ENCODE measurements around the gene MCF2L2.
A peak's percentile ranks its signal among the peaks of the same experiment; 100 is the strongest.

Gene MCF2L2

DNA sequence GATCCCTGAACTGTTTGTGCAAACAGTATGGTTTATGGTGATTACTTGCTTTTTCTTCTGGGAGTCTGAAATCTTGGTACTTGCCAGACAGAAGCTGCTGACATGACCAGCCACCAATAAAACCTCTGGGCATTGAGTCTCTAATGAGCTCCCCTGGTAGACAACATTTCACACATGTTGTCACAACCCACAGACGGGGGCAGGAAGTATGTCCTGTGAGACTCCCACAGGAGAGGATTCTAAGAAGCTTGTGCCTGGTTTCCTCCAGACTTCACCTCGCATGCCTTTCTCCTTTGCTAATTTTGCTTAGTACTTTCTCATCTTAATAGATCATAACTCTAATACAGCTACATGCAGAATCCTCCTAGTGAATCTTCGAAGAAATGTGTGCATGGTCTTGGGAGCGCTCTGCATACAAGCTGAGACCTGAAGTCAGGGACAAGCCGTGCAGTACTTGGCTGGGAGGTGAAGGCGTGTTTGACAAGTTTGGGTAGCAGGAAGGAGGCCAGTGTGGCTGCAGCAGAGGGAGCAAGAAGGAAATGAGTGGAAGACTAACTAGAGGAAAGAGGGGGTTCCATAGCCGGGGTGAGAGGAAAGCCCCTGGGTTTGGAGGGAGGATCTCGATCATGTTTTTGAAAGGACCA, 126.4 kb downstream of the MCF2L2 start:
- Histone ChIP-seq H3K9me3 (ENCODE audit: control insufficient read depth in 2 of 2, low read length in 2 of 2) (no peaks in the 10 kb centered on the region), H3K4me3 (ENCODE audit: low read length in 2 of 2) (no peak overlapping the region), H3K36me3 (ENCODE audit: control insufficient read depth in 2 of 2, insufficient read depth in 2 of 2, low read length in 2 of 2) (no peaks in the 10 kb centered on the region), H3K27ac (ENCODE audit: low read depth in 2 of 2, low read length in 2 of 2) (no peak overlapping the region), H3K27me3 (ENCODE audit: control insufficient read depth in 2 of 2, insufficient read depth in 2 of 2, low read length in 2 of 2) (no peaks in the 10 kb centered on the region), H3K4me1 (ENCODE audit: control insufficient read depth in 2 of 2, insufficient read depth in 2 of 2, low read length in 2 of 2) (peaks cover 6 to 15% of the 10 kb centered on the region in 2 donors), H3K9ac (ENCODE audit: low read depth in 1 of 2, low read length in 2 of 2) (no peak overlapping the region)

DNA sequence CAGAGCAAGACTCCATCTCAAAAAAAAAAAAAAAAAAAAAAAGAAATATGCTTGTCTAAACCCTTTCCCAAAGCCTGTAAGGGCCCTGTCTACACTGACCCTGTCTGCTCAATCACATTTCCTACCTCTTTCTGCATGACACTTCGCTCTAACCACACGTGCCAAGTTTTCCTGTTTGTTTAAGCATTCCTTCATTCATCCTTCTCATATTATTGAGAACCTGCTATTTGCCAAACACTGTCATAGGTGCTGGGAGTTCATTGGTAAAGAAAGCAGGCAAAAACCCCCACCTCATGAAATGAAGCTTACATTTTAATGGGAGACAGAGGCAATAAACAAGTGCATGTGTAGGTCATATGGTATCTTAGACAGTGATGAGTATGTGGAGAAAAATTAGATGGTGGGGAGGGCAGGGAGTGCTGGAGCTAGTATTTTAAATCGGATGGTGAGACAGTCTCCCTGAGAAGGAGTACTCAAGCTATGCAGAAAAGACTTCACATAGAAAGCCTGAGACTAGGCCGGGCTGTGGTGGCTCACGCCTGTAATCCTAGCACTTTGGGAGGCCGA, 127.3 kb downstream of the MCF2L2 start:
- no peak overlapping the region for H3K4me3 ChIP-seq (ENCODE audit: low read length in 2 of 2)
- no peak overlapping the region for H3K9ac ChIP-seq (ENCODE audit: low read depth in 1 of 2, low read length in 2 of 2)
- H3K36me3 ChIP-seq (ENCODE audit: control insufficient read depth in 2 of 2, insufficient read depth in 2 of 2, low read length in 2 of 2) = no peaks in the 10 kb centered on the region
- no peak overlapping the region for H3K27ac ChIP-seq (ENCODE audit: low read depth in 2 of 2, low read length in 2 of 2)
- H3K9me3 ChIP-seq (ENCODE audit: control insufficient read depth in 2 of 2, low read length in 2 of 2) = no peaks in the 10 kb centered on the region
- H3K27me3 ChIP-seq (ENCODE audit: control insufficient read depth in 2 of 2, insufficient read depth in 2 of 2, low read length in 2 of 2) = no peaks in the 10 kb centered on the region
- H3K4me1 ChIP-seq (ENCODE audit: control insufficient read depth in 2 of 2, insufficient read depth in 2 of 2, low read length in 2 of 2) = peaks cover 0 to 7% of the 10 kb centered on the region in 2 donors

DNA sequence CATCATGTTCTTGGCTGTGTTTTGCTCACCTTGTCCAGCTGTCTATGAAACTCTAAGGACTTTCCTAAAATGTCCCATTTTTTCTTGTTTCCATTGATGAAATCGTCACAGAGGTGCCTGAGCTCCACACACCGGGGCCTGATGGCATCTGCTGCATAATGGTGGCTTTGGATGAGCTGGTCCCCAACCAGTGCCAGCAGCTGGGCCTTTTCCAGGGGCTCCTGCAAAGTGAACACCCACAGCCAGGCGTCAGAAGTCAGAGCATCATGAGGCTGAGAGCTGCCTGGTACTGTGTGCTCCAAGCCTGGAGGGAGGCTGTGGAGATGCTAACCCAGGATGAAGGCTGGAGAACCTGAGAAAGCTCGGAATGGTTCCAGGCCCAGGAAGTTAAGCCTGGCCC, 128.4 kb downstream of the MCF2L2 start:
- Histone ChIP-seq H3K27me3 (ENCODE audit: control insufficient read depth in 2 of 2, insufficient read depth in 2 of 2, low read length in 2 of 2) (no peaks in the 10 kb centered on the region), H3K36me3 (ENCODE audit: control insufficient read depth in 2 of 2, insufficient read depth in 2 of 2, low read length in 2 of 2) (no peaks in the 10 kb centered on the region), H3K27ac (ENCODE audit: low read depth in 2 of 2, low read length in 2 of 2) (no peak overlapping the region), H3K4me3 (ENCODE audit: low read length in 2 of 2) (no peak overlapping the region), H3K4me1 (ENCODE audit: control insufficient read depth in 2 of 2, insufficient read depth in 2 of 2, low read length in 2 of 2) (peaks cover 0 to 3% of the 10 kb centered on the region in 2 donors), H3K9me3 (ENCODE audit: control insufficient read depth in 2 of 2, low read length in 2 of 2) (no peaks in the 10 kb centered on the region), H3K9ac (ENCODE audit: low read depth in 1 of 2, low read length in 2 of 2) (no peak overlapping the region)

DNA sequence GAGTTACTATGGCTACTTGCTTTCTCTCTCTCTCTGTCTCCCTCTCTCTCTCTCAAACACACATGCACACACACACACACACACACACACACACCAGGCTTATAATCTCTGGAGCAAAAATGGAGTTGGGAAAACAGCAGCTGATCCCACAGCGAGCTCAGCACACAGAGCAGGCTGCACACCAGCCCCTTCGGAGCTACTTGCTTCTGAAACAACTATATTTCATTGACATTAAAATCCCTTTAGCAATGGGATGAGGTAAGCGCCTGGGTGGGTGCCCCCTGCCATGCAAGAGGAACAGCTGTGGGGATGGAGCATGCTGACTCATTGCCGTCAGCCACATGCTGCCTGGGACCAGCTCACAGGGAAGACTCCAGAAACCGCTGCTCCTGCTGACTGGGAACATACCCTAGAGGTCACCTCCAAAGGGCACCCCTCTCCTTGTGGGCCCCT, 129.7 kb downstream of the MCF2L2 start:
- Histone ChIP-seq H3K4me3 (ENCODE audit: low read length in 2 of 2) (no peak overlapping the region), H3K27me3 (ENCODE audit: control insufficient read depth in 2 of 2, insufficient read depth in 2 of 2, low read length in 2 of 2) (no peaks in the 10 kb centered on the region), H3K9me3 (ENCODE audit: control insufficient read depth in 2 of 2, low read length in 2 of 2) (no peaks in the 10 kb centered on the region), H3K4me1 (ENCODE audit: control insufficient read depth in 2 of 2, insufficient read depth in 2 of 2, low read length in 2 of 2) (peaks cover 0 to under 1% of the 10 kb centered on the region in 2 donors), H3K27ac (ENCODE audit: low read depth in 2 of 2, low read length in 2 of 2) (no peak overlapping the region), H3K36me3 (ENCODE audit: control insufficient read depth in 2 of 2, insufficient read depth in 2 of 2, low read length in 2 of 2) (no peaks in the 10 kb centered on the region), H3K9ac (ENCODE audit: low read depth in 1 of 2, low read length in 2 of 2) (no peak overlapping the region)

DNA sequence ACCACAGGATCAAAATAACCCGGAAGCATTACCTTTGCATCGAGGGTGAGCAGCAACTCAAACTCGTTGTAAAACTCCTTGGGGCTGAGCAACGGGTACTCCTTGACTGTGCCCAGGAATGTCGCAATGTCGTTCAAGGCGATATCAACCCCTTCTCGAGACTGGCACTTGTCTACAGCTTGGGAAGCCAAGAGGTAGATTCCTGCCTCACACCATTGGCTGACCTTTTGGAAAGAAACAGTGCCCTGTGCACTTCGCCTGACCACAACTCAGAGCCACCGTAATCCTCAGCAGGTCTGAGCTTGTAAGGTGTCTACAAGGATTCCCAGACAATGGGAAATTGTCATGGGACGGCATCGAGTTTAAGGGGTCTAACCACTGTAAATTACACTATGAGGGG, 131.5 kb downstream of the MCF2L2 start:
- Histone ChIP-seq H3K27me3 (ENCODE audit: control insufficient read depth in 2 of 2, insufficient read depth in 2 of 2, low read length in 2 of 2) (no peaks in the 10 kb centered on the region), H3K36me3 (ENCODE audit: control insufficient read depth in 2 of 2, insufficient read depth in 2 of 2, low read length in 2 of 2) (no peaks in the 10 kb centered on the region), H3K9ac (ENCODE audit: low read depth in 1 of 2, low read length in 2 of 2) (no peak overlapping the region), H3K4me1 (ENCODE audit: control insufficient read depth in 2 of 2, insufficient read depth in 2 of 2, low read length in 2 of 2) (no peaks in the 10 kb centered on the region), H3K4me3 (ENCODE audit: low read length in 2 of 2) (no peak overlapping the region), H3K27ac (ENCODE audit: low read depth in 2 of 2, low read length in 2 of 2) (no peak overlapping the region), H3K9me3 (ENCODE audit: control insufficient read depth in 2 of 2, low read length in 2 of 2) (no peaks in the 10 kb centered on the region)

DNA sequence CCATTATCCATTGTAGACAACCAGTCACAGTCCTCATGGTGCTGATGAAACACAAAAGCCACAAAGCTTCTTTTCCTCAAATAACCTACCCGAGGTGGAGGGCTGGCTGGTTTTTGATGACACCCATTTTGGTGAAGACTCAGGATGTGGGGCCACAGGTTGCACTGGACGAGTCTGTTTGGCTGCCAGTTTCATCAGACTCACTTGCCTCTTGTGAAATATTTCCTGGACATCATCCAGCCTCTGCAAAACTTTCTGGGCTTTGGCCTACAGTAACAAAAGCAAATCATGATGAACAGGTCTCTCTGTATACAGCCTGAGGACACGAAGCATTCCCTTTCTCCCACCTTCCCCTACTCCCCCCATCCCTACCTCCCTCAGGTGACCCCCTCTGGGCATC, 133.2 kb downstream of the MCF2L2 start:
- Histone ChIP-seq H3K27me3 (ENCODE audit: control insufficient read depth in 2 of 2, insufficient read depth in 2 of 2, low read length in 2 of 2) (no peaks in the 10 kb centered on the region), H3K9me3 (ENCODE audit: control insufficient read depth in 2 of 2, low read length in 2 of 2) (no peaks in the 10 kb centered on the region), H3K4me1 (ENCODE audit: control insufficient read depth in 2 of 2, insufficient read depth in 2 of 2, low read length in 2 of 2) (peaks cover 0 to 5% of the 10 kb centered on the region in 2 donors), H3K27ac (ENCODE audit: low read depth in 2 of 2, low read length in 2 of 2) (no peak overlapping the region), H3K36me3 (ENCODE audit: control insufficient read depth in 2 of 2, insufficient read depth in 2 of 2, low read length in 2 of 2) (no peaks in the 10 kb centered on the region), H3K9ac (ENCODE audit: low read depth in 1 of 2, low read length in 2 of 2) (no peak overlapping the region), H3K4me3 (ENCODE audit: low read length in 2 of 2) (no peak overlapping the region)

DNA sequence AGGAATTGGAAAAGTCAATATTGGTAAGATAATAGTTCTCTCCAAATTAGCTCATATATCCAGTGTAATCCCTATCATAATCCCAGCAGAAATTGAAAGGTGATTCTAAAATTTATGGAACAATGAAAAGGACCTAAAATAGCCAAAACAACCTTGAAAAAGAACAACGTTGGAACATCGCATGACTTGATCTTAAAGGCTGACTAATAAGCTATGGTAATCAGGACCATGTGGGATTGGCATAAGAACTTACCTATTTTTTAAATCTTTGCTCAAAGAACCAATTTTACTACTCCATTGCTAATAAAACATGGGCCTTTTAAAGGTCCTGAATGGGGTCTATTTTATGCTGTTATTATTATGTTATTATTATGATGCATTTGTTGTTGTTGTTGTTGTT, 134.5 kb downstream of the MCF2L2 start:
- Histone ChIP-seq H3K9ac (ENCODE audit: low read depth in 1 of 2, low read length in 2 of 2) (no peak overlapping the region), H3K36me3 (ENCODE audit: control insufficient read depth in 2 of 2, insufficient read depth in 2 of 2, low read length in 2 of 2) (no peaks in the 10 kb centered on the region), H3K27me3 (ENCODE audit: control insufficient read depth in 2 of 2, insufficient read depth in 2 of 2, low read length in 2 of 2) (no peaks in the 10 kb centered on the region), H3K4me1 (ENCODE audit: control insufficient read depth in 2 of 2, insufficient read depth in 2 of 2, low read length in 2 of 2) (peaks cover 0 to 5% of the 10 kb centered on the region in 2 donors), H3K4me3 (ENCODE audit: low read length in 2 of 2) (no peak overlapping the region), H3K9me3 (ENCODE audit: control insufficient read depth in 2 of 2, low read length in 2 of 2) (no peaks in the 10 kb centered on the region), H3K27ac (ENCODE audit: low read depth in 2 of 2, low read length in 2 of 2) (no peak overlapping the region)

DNA sequence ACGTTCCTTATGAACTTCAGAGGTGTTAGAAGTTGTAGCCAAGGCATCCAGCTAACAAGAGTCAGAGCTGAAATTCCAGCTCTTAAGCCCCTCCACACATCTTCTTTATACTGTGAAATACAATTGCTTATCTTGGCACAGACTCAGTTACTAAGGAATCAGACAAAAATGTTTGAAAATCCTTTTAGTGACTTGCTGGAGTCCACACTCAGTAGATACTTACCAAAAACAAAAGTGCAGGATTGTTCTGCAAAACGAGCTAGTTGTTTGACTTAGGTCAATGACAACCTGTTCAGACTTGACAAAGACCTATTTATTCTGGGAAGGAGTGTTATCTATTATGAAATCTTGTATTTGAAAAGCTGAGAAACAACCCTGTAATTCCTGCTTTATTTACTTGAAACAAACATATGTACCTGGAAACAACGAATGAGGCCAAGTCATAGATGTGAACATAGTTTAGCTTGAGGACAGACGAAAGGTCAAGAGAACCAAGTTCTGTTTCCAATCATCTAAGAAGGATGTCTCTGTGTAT, 136.9 kb downstream of the MCF2L2 start:
- H3K36me3 ChIP-seq (ENCODE audit: control insufficient read depth in 2 of 2, insufficient read depth in 2 of 2, low read length in 2 of 2) = no peaks in the 10 kb centered on the region
- H3K27ac ChIP-seq (ENCODE audit: low read depth in 2 of 2, low read length in 2 of 2) = peak overlapping the region in 1 of 2 donors; percentile 35
- H3K9me3 ChIP-seq (ENCODE audit: control insufficient read depth in 2 of 2, low read length in 2 of 2) = no peaks in the 10 kb centered on the region
- H3K4me3 ChIP-seq (ENCODE audit: low read length in 2 of 2) = no peak overlapping the region
- peaks cover 0 to 5% of the 10 kb centered on the region in 2 donors for H3K4me1 ChIP-seq (ENCODE audit: control insufficient read depth in 2 of 2, insufficient read depth in 2 of 2, low read length in 2 of 2)
- no peaks in the 10 kb centered on the region for H3K27me3 ChIP-seq (ENCODE audit: control insufficient read depth in 2 of 2, insufficient read depth in 2 of 2, low read length in 2 of 2)
- H3K9ac ChIP-seq (ENCODE audit: low read depth in 1 of 2, low read length in 2 of 2) = no peak overlapping the region

DNA sequence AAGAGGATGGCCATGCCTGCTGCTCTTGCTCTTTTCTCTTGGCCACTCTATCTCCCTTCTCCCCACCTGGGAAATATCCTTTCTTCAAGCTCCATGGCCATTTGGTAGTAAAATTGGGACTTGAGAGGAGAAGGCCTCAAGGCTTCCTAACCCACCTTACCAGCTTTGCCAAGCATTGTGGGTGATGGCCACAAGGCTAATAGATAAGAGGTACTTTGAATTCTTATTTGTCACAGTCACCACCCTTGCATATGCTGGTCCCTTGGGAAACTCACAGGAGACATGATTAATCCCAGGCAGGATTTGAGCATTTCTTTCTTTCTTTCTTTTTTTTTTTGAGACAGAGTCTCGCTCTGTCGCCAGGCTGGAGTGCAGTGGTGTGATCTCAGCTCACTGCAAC, 138.2 kb downstream of the MCF2L2 start:
- Histone ChIP-seq H3K27me3 (ENCODE audit: control insufficient read depth in 2 of 2, insufficient read depth in 2 of 2, low read length in 2 of 2) (no peaks in the 10 kb centered on the region), H3K4me1 (ENCODE audit: control insufficient read depth in 2 of 2, insufficient read depth in 2 of 2, low read length in 2 of 2) (peaks cover 10% of the 10 kb centered on the region in 2 donors), H3K27ac (ENCODE audit: low read depth in 2 of 2, low read length in 2 of 2) (no peak overlapping the region), H3K9ac (ENCODE audit: low read depth in 1 of 2, low read length in 2 of 2) (no peak overlapping the region), H3K36me3 (ENCODE audit: control insufficient read depth in 2 of 2, insufficient read depth in 2 of 2, low read length in 2 of 2) (no peaks in the 10 kb centered on the region), H3K9me3 (ENCODE audit: control insufficient read depth in 2 of 2, low read length in 2 of 2) (no peaks in the 10 kb centered on the region), H3K4me3 (ENCODE audit: low read length in 2 of 2) (no peak overlapping the region)

DNA sequence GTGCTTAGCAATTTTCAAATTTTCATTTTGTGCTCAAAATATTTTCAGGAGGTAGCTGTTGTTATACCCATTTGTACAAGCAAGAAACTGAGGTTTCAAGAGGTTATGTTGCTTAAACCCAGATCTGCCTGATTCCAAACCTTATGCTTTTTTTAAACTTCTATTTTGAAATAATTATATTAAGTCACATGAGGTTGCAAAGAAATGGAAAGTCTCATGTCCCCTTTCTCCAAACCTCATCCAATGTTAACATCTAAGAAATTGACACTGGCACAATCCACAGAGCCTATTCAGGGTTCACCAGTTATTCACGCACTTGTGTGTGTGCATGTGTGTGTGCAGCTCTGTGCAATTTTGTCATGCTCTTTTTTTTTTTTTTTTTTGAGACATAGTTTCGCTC, 140.3 kb downstream of the MCF2L2 start:
- H3K36me3 ChIP-seq (ENCODE audit: control insufficient read depth in 2 of 2, insufficient read depth in 2 of 2, low read length in 2 of 2) = no peaks in the 10 kb centered on the region
- H3K27me3 ChIP-seq (ENCODE audit: control insufficient read depth in 2 of 2, insufficient read depth in 2 of 2, low read length in 2 of 2) = no peaks in the 10 kb centered on the region
- no peak overlapping the region for H3K4me3 ChIP-seq (ENCODE audit: low read length in 2 of 2)
- H3K4me1 ChIP-seq (ENCODE audit: control insufficient read depth in 2 of 2, insufficient read depth in 2 of 2, low read length in 2 of 2) = peaks cover 10 to 12% of the 10 kb centered on the region in 2 donors
- H3K9me3 ChIP-seq (ENCODE audit: control insufficient read depth in 2 of 2, low read length in 2 of 2) = no peaks in the 10 kb centered on the region
- H3K27ac ChIP-seq (ENCODE audit: low read depth in 2 of 2, low read length in 2 of 2) = no peak overlapping the region
- no peak overlapping the region for H3K9ac ChIP-seq (ENCODE audit: low read depth in 1 of 2, low read length in 2 of 2)

Measured in mucosa of rectum (tissue), 2 donors.